GM12801 (cell line): Measurements from ENCODE around the gene PCDHGA10.
"Not testable (repeated sequence)": the region's sequence is repeated elsewhere in the genome, so short reads cannot be mapped to it uniquely, and the experiment has no call there.

Source experiments
- CTCF ChIP-seq: IDR thresholded peaks from one replicate; pipeline ENCODE4 v1.5.1; 2011; ENCODE audit warnings: control low read depth; ENCODE audit not compliant: insufficient read length; ENCODE audit errors: extremely low read depth

The PCDHGA10 gene

GRCh38 chr5:141402553-141403243 is 10.1 kb upstream of the PCDHGA10 start, which contains the start of gene PCDHGA9:
PCDHGA9 (plus strand) TSS chr5:141402778; CDS start chr5:141402953, 175 bp downstream.
- no peak for TF ChIP-seq CTCF

GRCh38 chr5:141403387-141403786 is 9.4 kb upstream of the PCDHGA10 start:
- TF ChIP-seq CTCF, result no peak

- not testable (repeated sequence) for TF ChIP-seq CTCF
Observed at GRCh38 chr5:141407790-141408505, 4.8 kb upstream of the PCDHGA10 start, which contains the start of gene PCDHGB6. PCDHGB6 (plus strand) TSS chr5:141408021; CDS start chr5:141408203, 182 bp downstream.

GRCh38 chr5:141409598-141410306 is 3.0 kb upstream of the PCDHGA10 start:
- TF ChIP-seq CTCF, result no peak

GRCh38 chr5:141411575-141411974 is 1.2 kb upstream of the PCDHGA10 start:
- no peak for TF ChIP-seq CTCF

GRCh38 chr5:141413540-141414069 is 818 bp downstream of the PCDHGA10 start:
- no peak for TF ChIP-seq CTCF
